Panc1 (cell line): ENCODE data around the gene USP49. TPM values are rescaled to one million over a fixed set of nuclear protein-coding genes. Genes with fewer than 3 reads are reported as not detected.

ENCODE experiments used
- ATAC-seq: fragments of 200-7000 bp; cut with Tn5 transposase; 2 replicates; pipeline ENCODE4 v1.9.1; 2020; ENCODE audit warnings: mild to moderate bottlenecking, moderate library complexity
- BruUV-seq: library from RNA; stranded (reverse); fragments of 400-500 nt; replicated peaks from 2 replicates; lab custom pipeline; 2021; lab: Mats Ljungman, UMichigan
- CTCF ChIA-PET: fragments of 300-600 bp; sonication (Branson Sonifier 250); formaldehyde crosslinking; loops from one replicate; lab custom pipeline; 2022; ENCODE audit warnings: antibody characterized with exemption; lab: Charles Lee
- POLR2A ChIA-PET: fragments of 300-600 bp; sonication (Branson Sonifier 250); formaldehyde crosslinking; loops from one replicate; lab custom pipeline; 2022; ENCODE audit warnings: antibody characterized with exemption; lab: Charles Lee
- DNase-seq: peaks from one replicate; pipeline ENCODE4 v3.0.0-alpha.2; 2010; ENCODE audit warnings: low read depth, low spot score
- H3K27ac ChIP-seq: 2 replicates; pipeline ENCODE4 v1.5.1; 2011; ENCODE audit warnings: mild to moderate bottlenecking, low read length, inconsistent platforms
- H3K27me3 ChIP-seq: fragments of 200-500 bp; sonication (Bioruptor generic); 2 replicates; pipeline ENCODE4 v1.6.0; 2014; ENCODE audit warnings: low read length, inconsistent platforms; ENCODE audit not compliant: control insufficient read depth, insufficient read depth
- H3K36me3 ChIP-seq: fragments of 200-500 bp; sonication (Bioruptor generic); 2 replicates; pipeline ENCODE4 v1.5.1; 2014; ENCODE audit warnings: inconsistent platforms, mild to moderate bottlenecking, low read length, moderate library complexity; ENCODE audit not compliant: control insufficient read depth, insufficient read depth
- H3K4me1 ChIP-seq: 2 replicates; pipeline ENCODE4 v1.5.1; 2011; ENCODE audit warnings: inconsistent platforms, mild to moderate bottlenecking, low read length, moderate library complexity; ENCODE audit not compliant: control insufficient read depth, insufficient read depth
- H3K4me3 ChIP-seq, 2 experiments: 2 replicates each; pipeline ENCODE4 v1.5.1; 2011 to 2012; ENCODE audit warnings: low read depth in 2 of 2, low read length in 2 of 2, mild to moderate bottlenecking in 2 of 2, inconsistent platforms in 1 of 2, moderate library complexity in 1 of 2
- H3K9me3 ChIP-seq: fragments of 200-500 bp; sonication (Bioruptor generic); 2 replicates; pipeline ENCODE4 v1.5.1; 2014; ENCODE audit warnings: low read depth, mild to moderate bottlenecking, inconsistent platforms, low read length, moderate library complexity; ENCODE audit not compliant: control insufficient read depth, insufficient read depth
- CTCF ChIP-seq: fragments of 450-650 bp; IDR thresholded peaks from 2 replicates; pipeline ENCODE4 v1.5.1; 2017; ENCODE audit warnings: mild to moderate bottlenecking
- POLR2AphosphoS5 ChIP-seq: IDR thresholded peaks from 2 replicates; pipeline ENCODE4 v1.6.1; 2012; ENCODE audit warnings: mild to moderate bottlenecking, low read depth, low read length, moderate library complexity
- REST ChIP-seq, 2 experiments: IDR thresholded peaks; 2 replicates each; pipeline ENCODE4 v1.6.1; 2011 to 2012; ENCODE audit warnings: low read depth in 2 of 2, control low read depth in 1 of 2, low read length in 1 of 2, mild to moderate bottlenecking in 1 of 2, moderate library complexity in 1 of 2; ENCODE audit not compliant: insufficient read depth in 1 of 2
- SIN3A ChIP-seq: IDR thresholded peaks from 2 replicates; pipeline ENCODE4 v1.6.1; 2012; ENCODE audit warnings: low read depth, mild to moderate bottlenecking, low read length, moderate library complexity, borderline replicate concordance; ENCODE audit not compliant: insufficient read depth
- TCF7L2 ChIP-seq: IDR thresholded peaks from 2 replicates; pipeline ENCODE4 v1.6.1; 2011; ENCODE audit warnings: mild to moderate bottlenecking, low read depth, low read length, inconsistent platforms
- in situ Hi-C: cut with HindIII; loops from 2 replicates; pipeline ENCODE4 v1.10.0; 2016; ENCODE audit warnings: low sequenced_read_pairs, low pct_unique_long_range_greater_than_20kb
- intact Hi-C: fragments of 100-400 bp; cut with micrococcal nuclease; formaldehyde crosslinking; loops from one replicate; pipeline ENCODE4 v1.10.0; 2022; ENCODE audit not compliant: unreplicated experiment
- total RNA-seq: library from RNA; stranded (reverse); gene quantifications from one replicate; pipeline ENCODE4 v1.2.1, GENCODE V29; 2021; ENCODE audit not compliant: unreplicated experiment

Gene USP49
- total RNA-seq, 1 experiment from 2014 or later: 5.4 TPM

DNA sequence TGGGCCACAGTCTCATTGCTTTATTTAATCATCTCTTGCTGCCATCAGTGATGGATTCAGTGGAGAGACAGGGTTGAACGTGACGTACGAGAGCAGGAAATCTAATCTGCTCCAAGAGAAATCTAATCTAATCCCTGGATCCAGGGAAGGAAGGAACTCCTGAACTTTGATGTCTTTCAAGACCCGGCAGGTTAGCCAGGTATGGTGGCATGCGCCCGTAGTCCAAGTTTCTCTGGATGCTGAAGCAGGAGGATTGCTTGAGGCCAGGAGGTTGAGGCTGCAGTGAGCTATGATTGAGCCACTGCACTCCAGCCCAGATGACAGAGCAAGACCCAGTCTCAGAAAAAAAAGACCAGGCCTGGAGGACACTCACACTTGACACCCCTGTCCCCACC is 136.5 kb downstream of the USP49 start:
- intact Hi-C loops: no loop called here
- TF ChIP-seq SIN3A (no peak), REST (IDR thresholded peaks at IDR 0.05; ENCODE audit: insufficient read depth in 1 of 2, low read depth in 2 of 2, low read length in 1 of 2) (no peak)
- DNase-seq (no peak), ATAC-seq (no peak)
- no peaks in the 10 kb centered on the region for H3K9me3 ChIP-seq
- BruUV-seq: no TSS peak
- ChIA-PET POLR2A (no interaction called here), CTCF (no interaction called here)
- H3K27me3 ChIP-seq: no peaks in the 10 kb centered on the region
- H3K4me1 ChIP-seq: no peaks in the 10 kb centered on the region
- in situ Hi-C loops: no loop called here
- no peak overlapping the region for H3K4me3 ChIP-seq
- no peak overlapping the region for H3K27ac ChIP-seq
- no peaks in the 10 kb centered on the region for H3K36me3 ChIP-seq

- BruUV-seq: no TSS peak
- Histone ChIP-seq H3K27me3 (no peaks in the 10 kb centered on the region), H3K4me3 (no peak overlapping the region), H3K36me3 (no peaks in the 10 kb centered on the region), H3K4me1 (no peaks in the 10 kb centered on the region), H3K9me3 (no peaks in the 10 kb centered on the region), H3K27ac (no peak overlapping the region)
- ChIA-PET POLR2A (no interaction called here), CTCF (interaction anchor here (0.6 kb wide), 1 partner anchor 22 kb away, joined by 11 read pairs; no protein-coding TSS in a partner anchor)
- DNase-seq (no peak), ATAC-seq (no peak)
- intact Hi-C loops: no loop called here
- TF ChIP-seq CTCF (no peak), TCF7L2 (no peak), SIN3A (no peak), REST (IDR thresholded peaks at IDR 0.05; ENCODE audit: insufficient read depth in 1 of 2, low read depth in 2 of 2, low read length in 1 of 2) (no peak), POLR2AphosphoS5 (no peak)
- in situ Hi-C loops: no loop called here
Measured at GRCh38 chr6:41757931-41758640, 137.1 kb downstream of the USP49 start.
